DMS153 treated with DMSO at 0.1 percent for 48 hours (cell line): Measurements from ENCODE around the gene COQ2.
A peak's percentile ranks its signal among the peaks of the same experiment; 100 is the strongest.
"Not testable (repeated sequence)": the region's sequence is repeated elsewhere in the genome, so short reads cannot be mapped to it uniquely, and the experiment has no call there.

Experiments
- DNase-seq: peaks from one replicate; lab custom pipeline; 2025; ENCODE audit not compliant: unreplicated experiment; lab: John Stamatoyannopoulos, UW

COQ2 gene

DNA sequence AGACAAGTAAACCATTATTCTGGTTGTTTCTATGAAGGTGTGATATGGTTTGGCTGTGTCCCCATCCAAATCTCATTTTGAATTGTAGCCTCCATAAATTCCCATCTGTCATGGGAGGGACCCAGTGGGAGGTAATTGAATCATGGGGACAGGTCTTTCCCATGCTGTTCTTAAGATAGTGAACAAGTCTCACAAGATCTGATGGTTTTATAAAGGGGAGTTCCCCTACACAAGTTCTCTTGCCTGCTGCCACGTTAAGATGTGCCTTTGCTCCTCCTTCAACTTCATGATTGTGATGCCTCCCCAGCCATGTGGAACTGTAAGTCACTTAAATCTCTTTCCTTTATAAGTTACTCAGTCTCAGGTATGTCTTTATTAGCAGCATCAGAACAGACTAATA is 3.8 kb upstream of the COQ2 start:
- not testable (repeated sequence) for DNase-seq

DNA sequence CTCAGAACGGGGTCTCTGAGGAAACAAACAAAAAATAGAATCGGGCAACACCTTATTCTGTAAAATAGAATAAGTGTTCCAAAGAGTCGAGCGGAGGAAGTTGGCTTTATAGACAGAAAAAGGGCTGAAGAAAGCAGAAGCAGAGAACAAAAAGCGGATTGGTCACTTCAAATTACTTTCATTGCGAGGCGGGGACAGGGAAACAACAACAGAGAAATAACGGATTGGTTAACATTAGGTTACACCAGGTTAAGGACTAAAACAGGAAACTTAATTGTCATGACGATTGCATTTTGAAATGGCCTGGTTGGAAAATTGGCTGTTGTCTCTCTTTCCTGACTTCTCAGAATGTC is 433 bp upstream of the COQ2 start:
- DNase-seq, result peak; percentile 40

- no peak for DNase-seq
Observed at GRCh38 chr4:83283181-83283580, 1.4 kb downstream of the COQ2 start.

DNA sequence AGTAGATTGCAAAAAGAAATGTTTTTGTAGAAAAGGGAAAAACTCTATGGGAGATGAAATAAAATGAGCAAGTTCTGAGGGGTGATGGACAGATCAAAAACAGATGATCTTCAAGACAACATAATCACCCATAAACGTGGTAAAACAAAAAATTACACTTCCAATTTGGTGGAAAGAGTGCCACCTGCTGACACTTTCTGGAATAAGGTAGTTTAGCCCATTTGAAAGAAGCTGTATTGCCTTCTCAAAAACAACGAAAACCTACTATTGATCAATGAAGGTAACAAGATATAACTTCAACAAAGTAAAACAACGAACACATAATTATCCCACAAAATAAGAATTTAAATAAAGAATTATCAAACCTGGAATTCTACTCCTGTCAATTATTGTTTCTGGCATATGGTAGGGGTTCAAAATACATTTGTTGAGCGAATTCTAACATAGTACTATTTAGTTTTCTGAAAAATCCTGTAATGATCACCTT is 2.5 kb downstream of the COQ2 start:
- DNase-seq, result peak; percentile 6

GRCh38 chr4:83281307-83281706 is 3.3 kb downstream of the COQ2 start:
- no peak for DNase-seq

DNA sequence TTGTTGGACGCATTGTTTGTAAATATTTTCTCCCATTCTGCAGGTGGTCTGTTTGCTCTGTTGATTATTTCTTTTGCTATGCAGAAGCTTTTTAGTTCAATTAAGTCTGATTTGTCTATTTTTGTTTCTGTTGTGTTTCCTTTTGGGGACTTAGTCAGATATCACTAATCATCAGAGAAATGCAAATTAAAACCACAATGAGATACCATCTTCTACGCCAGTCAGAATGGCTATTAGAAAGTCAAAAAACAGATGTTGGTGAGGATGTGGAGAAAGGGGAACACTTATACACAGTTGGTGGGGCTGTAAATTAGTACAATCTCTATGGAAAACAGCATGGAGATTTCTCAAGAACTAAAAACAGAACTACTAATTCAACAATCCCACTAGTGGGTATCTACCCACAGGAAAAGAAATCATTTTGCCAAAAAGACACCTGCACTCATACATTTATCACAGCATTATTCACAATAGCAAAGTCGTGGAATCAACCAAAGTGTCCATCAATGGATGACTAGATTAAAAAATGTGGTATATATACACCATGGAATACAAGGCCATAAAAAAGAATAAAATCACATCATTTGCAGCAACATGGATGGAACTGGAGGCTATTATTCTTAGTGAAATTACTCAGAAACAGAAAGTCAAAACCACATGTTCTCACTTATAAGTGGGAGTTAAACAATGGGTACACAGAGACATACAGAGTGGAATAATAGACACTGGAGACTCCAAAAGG is 8.1 kb downstream of the COQ2 start:
- DNase-seq, result no peak

GRCh38 chr4:83273926-83274325 is 10.7 kb downstream of the COQ2 start:
- not testable (repeated sequence) for DNase-seq

- no peak for DNase-seq
Observed at GRCh38 chr4:83272900-83273299, 11.7 kb downstream of the COQ2 start.

DNA sequence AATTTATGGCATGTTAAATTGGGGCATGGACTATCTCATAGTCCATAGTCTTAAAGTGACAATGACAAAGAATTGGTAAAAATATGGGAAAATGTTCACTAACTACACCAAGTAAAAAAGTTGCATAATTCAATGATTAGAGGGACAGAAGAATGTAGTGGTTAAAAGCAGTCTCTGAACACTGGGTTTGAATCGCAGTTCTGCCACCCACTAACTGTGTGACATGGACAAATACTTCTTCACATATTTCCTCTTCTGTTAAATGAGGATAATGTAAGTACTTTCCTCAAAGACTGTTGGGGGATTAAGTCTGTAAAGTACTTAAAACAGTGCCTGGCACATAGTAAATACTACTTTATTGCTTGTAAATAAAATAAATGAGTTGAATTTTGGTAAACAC is 15.3 kb downstream of the COQ2 start:
- no peak for DNase-seq

DNA sequence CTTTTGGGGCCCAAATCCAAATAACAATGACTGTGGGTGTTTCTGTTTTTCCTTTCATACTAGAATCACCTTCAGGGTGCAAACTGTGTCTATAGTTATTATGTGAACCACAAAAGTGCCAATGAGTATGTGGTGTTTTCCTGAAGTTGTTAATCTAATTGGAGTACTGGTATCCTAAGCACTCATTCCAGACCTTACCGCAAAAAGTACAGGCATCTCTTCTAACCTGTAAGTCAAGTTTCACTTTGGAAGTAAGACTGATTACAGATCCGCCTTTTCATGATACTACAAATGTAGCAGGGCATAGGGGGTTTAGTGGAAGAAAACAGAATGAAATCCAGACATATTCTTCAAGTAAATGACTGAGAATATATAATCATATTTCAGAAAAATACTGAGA is 16.1 kb downstream of the COQ2 start:
- no peak for DNase-seq

DNA sequence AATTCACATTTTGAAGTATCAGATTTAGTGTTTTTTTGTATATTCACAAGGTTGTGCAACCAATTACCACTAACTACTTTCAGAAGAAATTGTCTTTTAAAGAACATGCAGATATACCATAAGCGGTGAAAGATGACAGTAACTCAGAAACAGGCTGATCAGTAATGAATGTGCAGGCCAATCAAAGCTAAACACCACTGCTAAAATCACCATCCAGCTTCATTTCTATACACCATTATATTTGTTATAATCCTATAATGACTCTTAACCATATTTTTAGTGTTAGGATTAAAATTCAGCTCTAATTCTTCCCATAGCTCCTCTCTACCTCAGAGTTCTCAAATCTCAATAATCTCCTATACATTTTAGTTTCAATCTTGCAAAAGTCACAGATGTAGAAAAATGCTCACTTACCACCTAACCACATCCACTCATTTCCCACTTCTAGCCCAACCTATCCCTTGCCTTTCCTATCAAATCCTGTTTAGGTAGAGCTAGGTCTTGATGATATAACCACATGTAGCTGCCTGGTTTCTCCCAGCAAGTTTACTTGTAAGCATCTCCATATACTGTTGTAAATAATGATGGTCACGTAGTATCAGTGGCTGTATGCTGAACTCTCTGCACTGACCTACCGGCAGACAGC is 16.6 kb downstream of the COQ2 start:
- no peak for DNase-seq

- no peak for DNase-seq
Observed at GRCh38 chr4:83267121-83267829, 17.3 kb downstream of the COQ2 start.

DNA sequence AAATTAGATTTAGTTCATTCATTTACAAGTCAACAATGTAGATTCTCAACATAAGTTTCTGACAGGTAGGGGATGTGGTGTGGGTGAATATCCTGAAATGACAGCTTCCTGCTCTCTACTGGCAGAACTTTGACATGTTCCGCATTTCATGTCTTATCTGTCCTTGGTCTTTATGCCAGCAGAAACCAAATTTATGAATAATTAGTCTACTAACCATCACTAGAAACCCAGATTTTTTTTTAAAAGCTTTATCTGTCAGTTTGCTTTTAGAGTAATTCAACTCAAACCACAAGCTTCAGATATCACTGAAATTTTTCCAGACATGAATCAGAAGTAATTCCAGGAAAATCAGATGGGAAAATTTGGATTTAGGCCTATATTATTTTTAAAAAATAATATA is 17.9 kb downstream of the COQ2 start:
- DNase-seq, result no peak

DNA sequence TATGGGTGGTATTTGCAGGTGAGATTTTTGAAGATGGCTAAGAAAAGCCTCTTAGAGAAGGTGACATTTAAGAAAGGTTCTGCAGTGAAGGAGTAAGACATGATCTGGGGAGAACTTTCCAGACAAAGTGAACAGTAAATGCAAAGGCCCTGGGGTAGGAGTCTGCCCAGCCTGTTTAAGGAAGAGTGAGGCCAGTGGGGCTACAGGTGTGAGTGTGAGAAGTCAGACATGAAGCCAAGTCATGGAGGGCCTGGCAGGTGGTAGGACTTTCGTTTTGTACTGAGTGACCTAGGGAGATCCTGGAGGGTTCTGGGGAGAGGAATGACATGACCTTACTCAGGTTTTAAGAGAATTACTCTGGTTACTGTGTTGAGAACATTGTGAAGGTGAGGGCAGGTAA is 21.5 kb downstream of the COQ2 start:
- no peak for DNase-seq

DNA sequence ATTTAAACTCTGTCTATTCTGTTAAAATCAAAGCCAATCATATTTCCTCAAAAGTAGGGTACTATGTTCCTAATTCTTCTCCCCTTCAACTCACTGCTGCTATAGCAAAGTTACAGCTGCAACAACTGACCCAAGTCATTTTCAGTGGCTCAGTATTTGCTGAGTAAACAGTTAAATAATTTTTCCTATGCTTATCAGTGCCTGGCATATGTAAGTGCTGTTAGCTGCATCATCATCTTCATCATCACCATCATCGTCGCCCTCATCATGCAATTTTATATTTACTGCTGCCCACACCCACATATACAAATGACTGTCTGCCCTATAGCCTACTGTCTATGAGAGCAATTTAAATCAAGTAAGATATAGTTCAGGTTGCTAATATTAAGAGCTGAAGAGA is 21.9 kb downstream of the COQ2 start:
- no peak for DNase-seq

GRCh38 chr4:83261307-83261706 is 23.3 kb downstream of the COQ2 start:
- no peak for DNase-seq

DNA sequence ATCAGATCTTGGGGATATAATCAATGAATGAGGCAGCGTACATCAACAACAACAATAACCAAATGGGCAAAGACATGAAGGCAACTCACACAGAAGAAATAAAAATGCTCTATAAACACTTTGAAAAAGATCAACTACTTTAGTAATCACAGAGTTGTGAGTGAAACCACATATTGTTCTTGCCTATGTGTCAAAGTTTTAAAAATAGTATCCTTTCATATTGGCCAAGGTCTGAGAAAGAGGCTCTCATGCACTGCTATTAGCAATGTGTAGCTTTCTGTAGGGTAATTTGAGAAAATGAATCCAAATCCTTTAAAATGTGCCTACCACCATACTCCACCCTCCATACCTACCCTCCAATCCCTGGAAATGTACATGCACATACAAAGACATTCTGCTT is 25.0 kb downstream of the COQ2 start:
- no peak for DNase-seq

DNA sequence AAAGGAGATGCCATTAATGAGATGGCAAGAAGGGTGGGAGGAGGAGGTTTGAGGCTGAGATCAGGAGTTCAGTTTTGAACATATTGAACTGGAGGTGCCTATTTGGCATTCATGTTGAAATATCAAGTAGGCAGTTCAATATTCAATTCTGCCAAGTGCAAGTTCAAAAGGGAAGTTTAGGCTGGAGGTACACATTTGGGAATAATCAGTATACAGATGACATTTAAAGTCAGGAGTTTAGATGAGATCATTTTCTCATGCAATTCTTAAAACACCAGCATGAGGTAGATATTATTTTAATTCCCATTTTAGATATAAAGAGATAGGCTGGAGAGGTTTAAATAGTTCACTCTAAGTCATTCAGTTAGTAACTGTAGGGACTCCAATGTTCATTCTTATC is 26.1 kb downstream of the COQ2 start:
- no peak for DNase-seq

- no peak for DNase-seq
Observed at GRCh38 chr4:83257811-83258210, 26.8 kb downstream of the COQ2 start.

GRCh38 chr4:83255584-83255983 is 29.0 kb downstream of the COQ2 start:
- DNase-seq, result no peak

DNA sequence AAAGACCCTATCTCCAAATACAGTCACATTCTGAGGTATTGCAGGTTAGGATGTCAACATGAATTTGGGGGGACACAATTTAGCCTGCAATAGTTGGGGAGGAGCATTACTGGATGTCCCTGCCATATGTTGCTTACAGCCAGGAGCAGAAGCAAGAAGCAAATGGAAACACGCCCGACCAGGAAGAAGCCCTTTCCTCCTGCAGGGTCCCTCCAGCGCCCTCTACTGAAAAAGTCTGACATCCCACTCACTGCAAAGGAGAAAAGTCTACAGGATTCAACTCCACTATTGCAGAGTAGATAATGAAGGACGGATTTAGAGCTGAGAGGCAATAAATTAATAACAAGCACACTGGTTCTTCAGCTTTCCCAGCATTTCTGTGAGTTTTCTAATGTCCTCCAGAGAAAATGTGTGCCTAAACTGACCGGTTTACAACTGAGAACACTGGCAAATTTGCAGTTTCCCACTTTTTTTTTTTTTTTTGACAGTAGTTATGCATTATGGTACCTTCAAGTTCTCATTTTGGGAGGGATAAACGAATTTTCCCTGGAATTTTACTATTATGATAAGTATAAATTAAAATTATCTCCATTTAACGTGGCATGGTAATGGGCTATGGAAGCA is 31.7 kb downstream of the COQ2 start:
- DNase-seq, result peak; percentile 80

- DNase-seq, result no peak
Observed at GRCh38 chr4:83251447-83251830, 33.2 kb downstream of the COQ2 start.
